ENCODE measurements around the gene HERPUD2.
"Not testable (repeated sequence)": the region's sequence is repeated elsewhere in the genome, so short reads cannot be mapped to it uniquely, and the experiment has no call there.

The HERPUD2 gene

GRCh38 chr7:35676211-35676610 is 18.7 kb downstream of the HERPUD2 start:
- no peak for DNase-seq

DNA sequence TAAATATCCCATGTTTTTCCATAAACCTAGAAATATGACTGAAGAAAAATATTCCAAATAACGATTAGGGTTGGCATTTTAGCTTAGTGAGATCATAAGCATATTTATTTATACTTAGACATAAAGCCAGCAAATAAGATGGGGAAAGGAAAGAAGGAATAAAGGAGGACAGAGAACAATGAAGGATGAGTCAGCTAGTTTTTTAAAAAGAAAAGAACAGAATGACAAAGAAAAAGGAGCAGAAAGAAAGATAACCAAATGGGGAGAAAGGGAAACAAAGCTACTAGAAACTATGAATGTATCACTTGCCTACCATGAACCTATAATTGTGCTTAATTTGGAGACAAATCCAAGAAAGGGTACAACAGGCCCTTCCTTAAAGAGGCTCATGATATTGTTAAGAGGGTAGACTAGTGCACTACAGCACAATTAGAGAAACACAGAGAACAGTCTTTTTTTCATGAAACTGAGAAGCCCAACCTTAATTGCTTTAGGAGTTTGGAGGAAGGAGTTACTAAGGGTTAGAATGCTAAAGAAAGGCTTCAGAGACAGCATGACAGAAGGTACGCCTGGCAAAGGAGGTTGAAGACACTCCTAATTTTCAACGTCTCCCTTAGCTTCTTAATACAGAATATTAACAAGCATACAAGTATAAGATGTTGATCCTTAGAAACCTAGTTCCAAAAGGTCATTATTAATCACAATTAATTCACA is 23.9 kb downstream of the HERPUD2 start:
- no peak for DNase-seq

DNA sequence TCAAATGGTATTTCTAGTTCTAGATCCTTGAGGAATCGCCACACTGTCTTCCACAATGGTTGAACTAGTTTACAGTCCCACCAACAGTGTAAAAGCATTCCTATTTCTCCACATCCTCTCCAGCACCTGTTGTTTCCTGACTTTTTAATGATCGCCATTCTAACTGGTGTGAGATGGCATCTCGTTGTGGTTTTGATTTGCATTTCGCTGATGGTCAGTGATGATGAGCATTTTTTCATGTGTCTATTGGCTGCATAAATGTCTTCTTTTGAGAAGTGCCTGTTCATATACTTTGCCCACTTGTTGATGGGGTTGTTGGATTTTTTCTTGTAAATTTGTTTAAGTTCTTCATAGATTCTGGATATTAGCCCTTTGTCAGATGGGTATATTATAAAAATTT is 34.5 kb downstream of the HERPUD2 start:
- DNase-seq = not testable (repeated sequence)

- DNase-seq = no peak
Measured at GRCh38 chr7:35658606-35659201, 36.2 kb downstream of the HERPUD2 start.

DNA sequence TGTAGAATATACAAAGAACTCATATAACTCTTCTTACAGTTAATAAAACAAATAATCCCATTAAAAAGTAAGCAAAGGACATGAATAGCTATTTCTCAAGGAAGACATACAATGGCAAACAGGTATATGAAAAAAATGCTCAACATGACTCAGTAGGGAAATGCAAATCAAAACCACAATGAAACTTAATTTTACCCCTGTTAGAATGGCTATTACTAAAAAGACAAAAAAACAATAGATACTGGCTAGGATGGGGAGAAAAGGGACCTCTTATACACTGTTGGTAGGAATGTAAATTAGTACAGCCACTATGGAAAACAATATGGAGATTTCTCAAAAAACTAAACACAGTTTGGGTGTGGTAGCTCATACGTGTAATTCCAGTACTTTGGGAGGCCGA is 37.8 kb downstream of the HERPUD2 start:
- no peak for DNase-seq

DNA sequence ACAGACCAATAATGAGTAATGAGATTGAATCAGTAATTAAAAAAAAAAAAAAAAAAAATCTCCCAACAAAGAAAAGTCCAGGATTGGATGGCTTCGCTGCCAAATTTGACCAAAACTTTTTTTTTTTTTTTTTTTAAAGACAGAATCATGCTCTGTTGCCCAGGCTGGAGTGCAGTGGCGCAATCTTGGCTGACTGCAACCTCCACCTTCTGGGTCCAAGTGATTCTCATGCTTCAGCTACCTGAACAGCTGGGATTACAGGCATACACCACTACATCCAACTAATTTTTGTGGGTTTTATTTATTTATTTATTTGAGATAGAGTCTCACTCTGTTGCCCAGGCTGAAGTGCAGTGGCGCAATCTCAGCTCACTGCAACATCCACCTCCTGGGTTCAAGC is 40.4 kb downstream of the HERPUD2 start:
- not testable (repeated sequence) for DNase-seq

GRCh38 chr7:35652124-35652523 is 42.8 kb downstream of the HERPUD2 start:
- no peak for DNase-seq

DNA sequence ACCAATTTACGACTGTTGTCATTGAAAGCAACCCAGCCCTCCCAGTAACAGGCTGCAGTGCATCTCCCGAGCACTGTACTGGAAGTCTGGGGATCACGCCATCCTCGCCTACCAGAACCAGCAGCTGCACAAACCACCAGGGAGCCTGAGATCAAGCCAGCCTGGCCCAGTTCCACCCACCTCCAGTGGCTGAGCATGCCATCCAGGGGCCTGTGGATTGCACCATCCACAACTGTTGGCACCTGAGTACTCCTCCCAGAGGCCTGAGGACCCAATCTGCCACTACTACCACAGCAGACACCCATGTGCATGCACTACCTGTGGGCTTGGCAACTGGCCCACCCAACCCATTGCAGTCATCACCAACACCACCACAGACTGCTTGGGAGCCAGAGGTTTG is 44.2 kb downstream of the HERPUD2 start:
- no peak for DNase-seq

GRCh38 chr7:35649711-35650110 is 45.2 kb downstream of the HERPUD2 start:
- DNase-seq = no peak

GRCh38 chr7:35648367-35648766 is 46.6 kb downstream of the HERPUD2 start:
- no peak for DNase-seq

DNA sequence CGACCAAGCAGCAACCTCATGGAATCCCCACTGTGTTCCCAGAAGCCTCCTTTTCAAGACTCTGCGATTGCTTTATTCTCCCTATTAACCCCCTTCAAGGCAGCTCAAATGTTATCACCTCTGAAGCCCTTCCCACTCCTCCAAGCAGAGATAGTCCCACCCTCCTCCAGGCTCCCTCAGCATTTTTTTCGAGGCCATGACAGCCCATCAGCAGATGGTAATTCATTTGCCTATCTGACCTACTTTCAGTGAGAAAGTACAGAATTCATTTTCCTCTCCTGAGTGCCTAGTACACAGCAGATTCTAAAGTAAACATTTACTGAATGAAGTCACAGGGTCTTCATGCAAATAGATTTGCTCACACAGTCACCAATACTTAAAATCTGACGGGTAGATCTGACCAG is 47.8 kb downstream of the HERPUD2 start:
- DNase-seq = peak; percentile 50

DNA sequence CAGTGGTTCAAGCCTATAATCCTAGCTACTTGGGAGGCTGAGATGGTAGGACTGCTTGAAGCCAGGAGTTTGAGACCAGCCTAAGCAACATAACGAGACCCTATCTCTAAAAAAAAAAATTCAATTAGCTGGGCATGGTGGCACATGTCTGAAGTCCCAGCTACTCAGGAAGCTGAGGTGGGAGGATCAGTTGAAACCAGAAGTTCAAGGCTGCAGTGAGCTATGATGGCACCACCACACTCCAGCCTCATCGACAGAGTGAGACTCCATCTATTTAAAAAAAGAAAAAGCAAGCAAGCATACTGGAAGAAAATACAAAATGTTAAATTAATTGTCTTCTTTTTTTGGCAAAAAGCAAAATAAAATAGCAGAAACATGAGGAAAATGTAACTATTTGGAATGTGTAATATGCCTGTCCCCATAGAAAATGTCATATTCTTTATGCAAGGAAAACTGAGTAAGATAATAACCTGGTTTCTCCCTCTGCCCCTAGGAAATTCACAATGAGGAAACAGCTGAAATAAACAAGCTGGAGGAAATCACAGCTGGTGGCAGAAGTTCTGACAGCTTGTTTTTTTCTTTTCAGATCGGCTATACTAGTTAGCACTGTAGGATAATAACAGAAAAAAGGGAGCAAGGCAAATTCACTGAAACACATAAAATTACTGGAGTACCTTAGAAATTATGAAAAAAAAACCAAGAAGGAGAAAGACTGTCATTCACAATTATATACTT is 48.5 kb downstream of the HERPUD2 start:
- DNase-seq = no peak

DNA sequence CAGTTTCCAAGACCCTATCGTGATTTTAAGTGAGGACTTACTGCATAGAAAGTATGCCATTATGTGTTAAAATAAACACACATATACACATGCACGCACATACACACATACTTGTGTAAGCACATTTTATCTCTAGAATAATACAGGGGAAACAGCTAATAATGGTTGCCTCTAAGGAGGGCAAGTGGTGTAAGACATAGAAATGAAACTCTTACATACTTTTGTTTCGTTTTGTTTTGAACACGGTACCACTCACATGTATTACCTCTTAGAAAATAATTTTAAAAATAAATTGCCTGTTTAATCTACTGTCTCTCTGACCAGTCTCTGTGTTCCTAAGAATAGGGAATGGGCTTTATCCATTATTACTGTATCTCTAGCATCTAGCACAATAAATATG is 49.2 kb downstream of the HERPUD2 start:
- DNase-seq = no peak

DNA sequence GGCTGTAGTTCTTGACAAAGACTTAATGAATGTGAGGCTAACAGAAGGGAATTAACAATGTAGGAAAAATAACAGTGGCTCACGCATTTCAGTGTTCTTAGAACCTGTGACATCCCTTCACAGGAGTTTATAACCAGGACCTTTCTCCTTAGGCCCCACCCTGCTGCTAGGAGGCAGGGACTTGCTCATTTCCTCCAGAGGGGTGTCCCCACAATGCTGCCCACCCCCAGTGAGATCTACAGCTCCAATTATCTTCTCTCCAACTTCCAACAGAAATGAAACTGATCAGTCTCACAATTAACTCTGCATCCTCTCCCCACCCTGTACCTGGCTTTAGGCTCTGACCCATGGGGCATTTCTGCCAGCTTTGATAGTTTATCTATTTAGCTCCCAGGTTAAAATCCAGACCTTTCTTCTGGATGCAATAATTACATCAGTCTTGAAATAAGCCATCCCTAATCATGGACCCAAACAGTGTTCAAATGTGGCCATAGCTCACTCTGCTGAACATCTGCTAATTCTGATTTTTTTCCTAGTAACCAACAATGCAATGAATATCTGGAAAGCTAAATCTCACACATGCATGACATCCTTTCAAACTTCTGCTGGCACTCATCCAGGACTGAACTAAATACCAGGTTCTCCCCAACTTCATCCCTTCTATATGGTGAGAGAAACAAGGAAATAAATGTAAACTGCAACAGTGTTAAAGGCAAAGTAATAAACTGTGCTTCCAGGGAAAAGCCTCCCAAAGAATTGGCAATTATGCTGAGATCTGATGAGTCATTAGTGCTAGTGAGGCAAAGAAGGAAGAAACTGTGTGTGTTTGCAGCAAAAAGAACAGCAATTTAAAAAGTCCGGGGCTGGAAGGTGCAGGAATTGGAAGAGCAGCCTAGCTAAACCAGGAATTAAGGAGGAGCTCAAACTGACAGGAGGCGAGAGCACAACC is 64.6 kb downstream of the HERPUD2 start:
- no peak for DNase-seq

- DNase-seq = no peak
Measured at GRCh38 chr7:35624299-35625186, 70.4 kb downstream of the HERPUD2 start.

DNA sequence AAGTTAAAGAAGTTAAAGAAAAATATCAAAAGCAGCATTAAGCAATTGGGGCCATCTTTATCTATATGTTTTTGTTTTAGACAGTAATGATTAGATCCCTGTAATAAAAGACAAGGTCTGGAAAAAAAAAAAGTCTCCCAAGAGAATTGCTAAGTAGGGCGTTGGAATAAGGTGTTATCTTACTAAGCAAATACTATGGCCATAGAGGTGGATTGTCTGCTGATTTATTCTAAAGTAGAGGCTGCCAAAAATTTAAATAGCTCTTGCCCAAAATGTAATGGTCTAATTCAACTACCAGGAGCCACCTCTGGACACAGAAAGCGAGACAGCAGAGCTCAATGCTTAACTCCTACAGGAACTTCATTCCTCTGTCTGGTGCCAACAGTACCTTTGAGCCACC is 71.6 kb downstream of the HERPUD2 start:
- DNase-seq = peak; percentile 17

GRCh38 chr7:35619863-35620262 is 75.1 kb downstream of the HERPUD2 start:
- DNase-seq = no peak

GRCh38 chr7:35617041-35617440 is 77.9 kb downstream of the HERPUD2 start:
- DNase-seq = no peak

- no peak for DNase-seq
Measured at GRCh38 chr7:35613150-35613549, 81.8 kb downstream of the HERPUD2 start.

DNA sequence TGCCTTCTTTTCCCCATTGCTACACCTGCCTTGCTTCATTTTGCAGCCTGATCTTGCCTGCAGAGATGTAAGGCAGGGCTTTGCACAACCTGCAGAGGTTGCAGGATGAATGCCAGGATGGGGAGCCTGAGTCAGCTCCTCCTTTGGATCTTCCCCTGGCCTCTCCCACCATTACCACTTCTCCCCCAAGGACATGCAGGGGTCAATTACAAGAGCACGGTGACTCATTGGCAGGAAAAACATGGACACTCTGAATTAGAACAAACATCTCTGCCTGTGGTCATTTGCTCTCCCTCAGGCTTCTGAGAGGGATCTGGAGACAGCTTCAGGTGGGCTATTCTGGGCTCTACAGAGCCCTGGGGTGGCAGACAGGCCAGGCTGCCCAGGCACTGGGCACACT is 89.2 kb downstream of the HERPUD2 start:
- no peak for DNase-seq

DNA sequence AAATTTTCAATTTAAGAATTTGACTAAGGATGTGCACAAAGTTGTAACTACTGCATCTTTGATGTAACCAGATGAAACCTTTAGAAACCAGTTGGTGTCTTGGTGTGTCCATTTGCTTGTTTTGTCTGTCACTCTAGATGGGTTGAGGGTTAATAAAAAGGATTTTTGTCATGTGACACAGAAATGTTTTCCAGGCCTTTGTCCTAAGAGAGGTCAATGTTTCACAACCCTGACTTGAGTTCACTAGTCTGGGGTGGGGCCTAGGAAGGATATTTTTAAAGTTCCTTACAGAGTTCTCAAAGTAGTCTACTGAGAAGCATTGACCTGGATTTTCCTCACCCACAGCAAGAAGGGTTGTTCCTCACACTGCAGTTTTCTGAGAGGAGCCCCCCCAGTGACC is 90.3 kb downstream of the HERPUD2 start:
- DNase-seq = no peak

- DNase-seq = no peak
Measured at GRCh38 chr7:35599645-35600044, 95.3 kb downstream of the HERPUD2 start.

Data from DMS 273 treated with DMSO at 0.1 percent for 48 hours (cell line).